GM19238 (cell line): ENCODE results near the gene CELF4.

ENCODE experiments used
- DNase-seq: peaks from one replicate; pipeline ENCODE4 v3.0.0; 2011; ENCODE audit warnings: low spot score; ENCODE audit not compliant: insufficient read length

Gene CELF4

DNA sequence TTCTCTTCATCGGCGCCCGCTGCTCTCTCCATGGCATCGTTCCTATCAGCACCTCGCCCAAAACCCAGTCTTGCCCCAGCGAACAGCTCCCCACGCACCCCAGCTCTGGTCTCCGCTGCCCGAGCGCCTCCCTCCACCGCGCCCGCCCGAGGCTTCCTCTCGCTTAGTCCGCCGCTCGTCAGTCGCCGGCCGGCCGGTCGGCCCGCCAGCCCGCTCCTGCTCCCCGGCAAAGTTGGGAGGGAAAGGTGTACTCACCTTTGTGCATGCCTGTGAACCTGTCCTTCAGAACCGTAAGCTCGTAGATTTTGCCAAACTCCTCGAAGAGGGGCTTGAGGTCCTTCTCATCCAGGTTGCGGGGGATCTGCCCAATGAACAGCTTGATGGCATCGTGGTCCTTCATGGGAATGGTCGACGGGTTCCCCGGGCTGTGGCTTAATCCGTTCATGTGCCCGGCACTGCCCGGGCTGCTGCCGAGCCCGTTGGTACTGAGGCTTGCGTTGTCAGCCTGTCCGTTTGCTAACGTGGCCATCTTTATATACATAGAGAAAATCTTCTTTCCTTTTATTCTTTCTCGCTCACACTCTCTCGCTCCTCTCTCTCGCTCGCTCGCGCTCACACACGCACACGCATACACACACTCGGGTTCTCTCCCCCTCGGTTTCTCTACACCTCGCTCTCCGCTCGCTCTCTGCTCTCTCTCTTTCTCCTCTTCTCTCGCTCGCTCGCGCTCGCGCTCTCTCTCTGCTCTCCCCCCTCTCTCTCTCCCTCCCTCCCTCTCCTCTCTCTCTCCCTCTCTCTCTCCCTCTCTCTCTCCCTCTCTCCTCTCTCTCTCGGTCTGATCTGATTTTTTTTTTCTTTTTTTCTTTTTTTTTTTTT, at the start of gene CELF4:
TSS of gene CELF4 (minus strand) at position 698 of the 876 bp plus-strand sequence.
- DNase-seq = no peak

DNA sequence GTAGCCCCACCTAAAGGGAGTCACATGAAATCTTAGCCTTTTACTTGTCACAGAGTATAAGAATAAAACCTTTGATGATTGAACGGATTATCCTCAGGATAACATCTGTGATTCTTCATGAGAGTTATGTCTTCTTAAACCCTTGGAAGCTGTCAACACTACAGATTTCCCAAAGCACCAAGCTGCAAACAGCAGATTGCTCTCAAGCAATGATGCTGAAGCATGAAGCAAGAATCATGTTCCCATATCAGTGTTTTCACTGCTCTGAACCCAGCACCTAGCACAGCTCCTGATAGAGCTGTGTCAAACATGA, 47.6 kb upstream of the CELF4 start:
- no peak for DNase-seq

DNA sequence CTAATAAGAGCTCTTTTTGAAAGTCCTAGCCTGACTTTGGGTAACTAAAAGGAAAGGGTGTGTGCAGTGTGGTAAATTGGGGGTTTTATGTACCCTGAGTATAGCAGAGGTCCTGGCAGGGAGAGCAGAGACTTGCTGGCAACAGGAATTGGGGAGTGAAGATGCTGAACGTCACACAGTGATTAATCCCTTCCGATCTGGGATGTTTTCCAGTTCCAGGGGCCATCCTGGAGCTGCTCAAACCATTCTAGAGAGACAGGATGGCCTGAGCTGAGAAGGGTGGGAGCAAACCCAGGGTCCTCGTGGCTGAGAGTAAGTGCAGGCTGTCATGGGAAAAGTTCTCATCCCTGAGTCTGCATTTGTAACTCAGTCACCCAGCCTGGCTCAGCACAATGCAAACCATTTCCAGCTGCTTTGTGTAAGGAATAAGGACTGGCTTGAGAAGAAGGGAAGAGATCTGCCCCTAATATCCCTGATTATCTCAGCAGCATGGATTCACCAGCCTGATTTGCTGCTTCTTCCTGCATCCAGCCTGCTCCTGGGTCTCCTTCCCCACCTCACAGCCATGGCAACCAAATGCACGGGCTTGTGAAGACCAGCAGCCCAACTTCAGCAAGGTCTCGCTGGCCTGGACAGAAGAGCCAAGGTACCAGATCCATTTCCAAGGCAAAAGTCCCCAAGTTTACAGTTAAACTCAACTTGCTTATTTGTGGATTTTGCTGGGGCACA, 47.1 kb upstream of the CELF4 start:
- DNase-seq = no peak

DNA sequence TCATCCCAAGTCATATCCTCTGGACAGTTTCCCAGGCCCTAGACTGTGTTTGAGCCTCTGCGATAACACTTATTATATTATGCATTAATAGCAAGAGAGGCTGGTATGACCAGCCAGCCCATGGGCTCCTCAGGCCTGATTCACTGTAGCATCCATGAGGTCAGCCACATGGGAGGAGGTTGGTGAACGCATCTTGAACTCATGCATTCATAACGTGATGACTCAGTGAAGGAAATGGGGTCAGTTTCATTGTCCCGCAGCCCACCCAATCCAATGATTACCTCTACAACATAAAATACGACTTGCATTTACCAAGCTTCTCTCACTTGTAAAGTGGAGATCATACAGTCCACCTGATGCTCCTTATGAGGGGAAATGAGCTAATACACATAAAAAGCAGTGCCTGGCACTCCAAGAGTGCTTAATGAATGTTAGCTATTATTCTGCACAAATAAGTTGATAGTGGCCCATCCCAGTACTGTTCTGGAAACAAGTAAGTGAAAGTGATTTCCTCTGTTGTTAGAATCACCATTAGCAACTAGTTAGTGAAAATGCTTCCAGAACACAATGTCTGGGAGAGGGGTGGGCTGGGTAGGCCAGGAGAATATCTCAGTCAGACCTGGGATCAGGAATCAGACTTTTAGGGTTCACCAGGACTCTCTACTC, 46.1 kb upstream of the CELF4 start:
- no peak for DNase-seq

DNA sequence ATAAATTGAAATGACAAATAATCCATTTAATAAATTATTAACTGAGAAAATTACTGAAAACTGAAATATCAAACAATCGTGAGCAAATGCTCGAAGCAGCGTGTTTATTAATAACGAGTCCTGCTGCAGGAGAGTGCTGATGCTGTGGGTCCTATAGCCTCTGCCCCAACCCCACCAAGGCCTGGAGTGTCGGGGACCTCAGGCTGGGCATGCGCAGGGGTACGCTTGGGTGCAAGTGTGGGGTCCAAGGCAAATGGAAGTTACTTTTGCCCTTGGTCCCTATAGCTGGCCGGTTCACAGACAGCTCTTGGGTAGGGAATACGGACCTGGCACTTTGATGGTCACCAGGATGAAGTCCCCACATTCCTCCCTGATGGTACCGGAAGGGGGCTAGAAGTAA, 43.3 kb upstream of the CELF4 start:
- no peak for DNase-seq

DNA sequence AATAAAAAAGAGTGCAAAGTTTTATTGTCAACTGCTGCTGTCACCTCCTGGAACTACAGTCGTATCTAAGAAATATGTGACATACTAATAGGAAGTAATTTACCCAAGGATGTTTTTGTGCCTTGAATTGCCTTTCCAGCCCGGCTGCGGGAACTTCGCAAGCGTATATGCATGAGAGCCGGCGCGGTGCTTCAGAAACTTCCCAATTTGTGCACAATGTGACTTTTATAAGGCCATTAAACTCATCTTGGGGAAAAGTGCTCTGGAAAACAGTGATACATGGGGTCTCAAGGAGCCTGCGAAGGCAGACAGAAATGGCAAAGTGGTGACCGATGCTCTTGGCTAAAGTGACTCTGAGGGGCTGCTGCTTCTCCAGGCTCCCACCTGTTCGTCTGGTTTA, 41.7 kb upstream of the CELF4 start:
- DNase-seq = no peak

DNA sequence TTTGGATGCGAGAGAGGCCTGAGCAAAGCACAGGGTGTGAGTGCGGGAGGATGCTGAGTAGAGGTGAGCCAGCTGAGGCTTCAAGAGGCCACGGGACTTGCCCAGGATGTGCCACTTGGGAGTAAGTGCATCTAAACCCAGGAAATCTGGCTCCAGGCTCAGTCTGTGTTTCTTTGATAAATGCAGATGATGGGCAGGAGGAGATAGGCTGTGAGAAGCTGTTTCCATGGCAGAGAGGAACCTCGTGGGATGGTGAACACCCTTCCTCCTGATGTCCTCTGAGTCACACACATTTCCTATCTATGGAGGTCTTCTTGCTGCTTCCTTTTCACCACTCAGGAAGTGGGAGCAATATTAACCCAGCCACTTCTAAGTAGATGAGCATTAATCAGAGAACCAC, 38.4 kb upstream of the CELF4 start:
- no peak for DNase-seq

DNA sequence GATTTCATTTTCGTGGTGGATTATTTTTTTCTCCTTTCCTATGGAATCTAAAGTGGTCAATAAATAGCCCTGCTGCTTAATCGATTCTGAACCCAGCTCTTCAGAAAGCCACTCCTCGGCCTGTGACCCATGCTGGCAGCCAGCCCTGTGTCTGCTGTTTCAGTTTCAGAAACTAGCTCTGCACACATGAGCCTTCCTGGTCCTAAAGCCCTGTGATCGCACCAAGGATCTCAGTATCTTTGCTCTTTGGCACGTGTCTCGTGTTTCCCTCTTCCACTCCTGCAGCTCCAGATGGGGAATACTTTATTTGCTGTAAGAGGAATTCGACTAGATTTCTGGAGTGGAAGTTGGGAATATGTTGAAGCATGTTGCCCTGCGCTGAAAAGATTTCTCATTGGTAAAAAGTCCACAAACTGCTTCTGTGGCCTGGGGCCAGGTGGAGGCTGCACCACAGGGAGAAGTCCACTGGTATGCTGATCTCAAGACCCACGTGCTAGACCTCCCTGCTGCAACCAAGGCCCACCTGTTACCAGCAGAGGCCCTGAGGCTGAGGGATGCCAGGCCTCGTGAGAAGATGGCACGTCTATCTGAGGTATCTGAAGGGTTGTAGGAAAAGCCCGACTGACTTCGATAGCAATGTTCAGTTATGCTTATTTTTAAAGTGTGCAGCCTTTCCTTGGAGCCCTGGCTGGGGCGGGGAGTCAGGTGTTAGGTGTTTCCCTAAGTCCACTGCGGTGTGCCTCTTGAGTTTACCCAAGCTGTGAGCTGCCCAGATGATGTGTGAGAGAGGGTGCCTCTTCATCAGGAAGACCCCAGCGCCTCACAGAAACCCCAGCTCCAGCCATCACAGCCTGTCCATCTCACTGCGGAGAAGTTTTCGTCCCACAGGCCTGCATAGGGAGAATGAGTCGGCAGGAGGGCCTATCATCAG, 33.6 kb upstream of the CELF4 start:
- DNase-seq = no peak

DNA sequence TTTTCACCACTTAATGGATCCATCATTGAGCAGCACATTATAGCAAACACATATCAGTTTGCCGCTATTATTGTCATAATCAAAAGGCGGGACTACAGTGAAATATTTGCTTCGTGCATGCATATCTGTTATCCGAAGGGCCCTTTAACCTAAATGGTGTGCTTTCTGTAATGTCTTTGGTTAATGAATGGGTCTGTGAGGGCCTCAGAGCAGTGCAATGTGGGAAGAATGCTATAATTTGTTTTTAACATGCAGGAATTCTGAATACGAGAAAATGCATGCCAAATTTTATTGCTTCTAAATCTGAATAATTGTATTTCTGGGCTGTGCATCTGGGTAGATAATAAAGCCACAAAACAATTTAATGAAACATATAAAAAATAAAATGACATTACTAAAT, 32.8 kb upstream of the CELF4 start:
- no peak for DNase-seq

DNA sequence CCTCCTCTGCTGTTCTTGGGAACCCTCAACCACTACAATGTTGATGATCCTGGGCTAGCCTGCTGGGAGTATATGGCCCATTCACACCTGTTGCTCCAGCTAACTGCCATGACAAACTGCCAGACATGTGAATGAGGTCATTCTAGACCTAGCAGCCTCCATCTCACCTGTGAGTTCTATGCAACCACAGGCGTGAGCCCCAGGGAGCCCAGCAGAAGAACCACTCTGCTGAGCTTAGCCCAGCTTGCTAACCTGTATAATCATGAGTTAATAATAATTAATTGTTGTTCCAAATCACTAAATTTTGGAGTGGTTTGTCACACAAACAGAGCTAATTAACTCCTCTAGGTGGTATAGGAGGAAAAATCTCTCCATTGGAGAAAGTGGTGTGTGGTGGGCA, 24.7 kb upstream of the CELF4 start:
- DNase-seq = no peak

DNA sequence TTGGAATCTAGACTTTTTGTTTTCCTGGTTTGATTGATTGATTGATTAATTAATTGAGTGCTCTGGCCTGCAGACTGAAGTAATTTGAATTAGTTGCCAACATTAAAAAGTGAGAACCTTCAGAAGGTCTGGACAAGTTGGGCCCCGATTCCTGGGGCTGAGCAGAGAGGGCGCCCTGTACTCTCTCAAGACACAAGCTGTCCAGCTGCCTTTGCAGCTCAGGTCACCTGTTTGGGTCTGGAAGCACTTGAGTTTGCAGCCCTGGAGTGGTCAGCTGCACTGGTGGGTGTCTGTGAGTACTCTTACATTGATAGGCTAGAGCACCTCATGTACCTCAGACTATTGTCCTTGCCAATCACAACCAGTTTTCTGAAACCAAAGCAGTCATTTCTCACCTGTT, 22.7 kb upstream of the CELF4 start:
- no peak for DNase-seq

DNA sequence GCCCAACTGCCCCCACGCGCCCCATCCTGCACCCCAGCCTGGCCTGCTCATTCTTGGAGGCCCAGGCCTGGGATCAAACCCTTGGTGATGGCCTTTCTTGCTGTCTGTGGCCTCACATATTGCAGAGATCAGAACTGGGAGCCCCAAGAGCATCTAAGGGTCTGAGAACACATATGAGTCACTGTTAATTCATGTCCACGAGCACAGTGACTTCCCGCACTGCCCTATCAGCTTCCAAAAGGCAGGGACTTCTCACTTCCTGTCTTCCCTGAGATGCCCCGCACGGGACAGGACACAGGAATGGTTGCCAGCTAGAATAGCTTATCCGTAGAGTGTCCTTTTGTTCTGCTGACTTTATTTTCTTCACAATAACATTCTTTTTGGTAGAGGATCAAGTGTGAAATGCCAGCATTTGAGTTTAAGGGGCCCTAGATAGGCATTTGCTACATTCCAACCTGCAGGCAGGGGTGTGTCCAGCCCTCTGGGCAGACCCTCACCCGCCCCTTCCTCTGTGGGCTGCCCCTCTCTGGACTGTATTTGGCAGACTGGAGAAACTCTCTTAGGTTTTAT, 21.1 kb upstream of the CELF4 start:
- no peak for DNase-seq

DNA sequence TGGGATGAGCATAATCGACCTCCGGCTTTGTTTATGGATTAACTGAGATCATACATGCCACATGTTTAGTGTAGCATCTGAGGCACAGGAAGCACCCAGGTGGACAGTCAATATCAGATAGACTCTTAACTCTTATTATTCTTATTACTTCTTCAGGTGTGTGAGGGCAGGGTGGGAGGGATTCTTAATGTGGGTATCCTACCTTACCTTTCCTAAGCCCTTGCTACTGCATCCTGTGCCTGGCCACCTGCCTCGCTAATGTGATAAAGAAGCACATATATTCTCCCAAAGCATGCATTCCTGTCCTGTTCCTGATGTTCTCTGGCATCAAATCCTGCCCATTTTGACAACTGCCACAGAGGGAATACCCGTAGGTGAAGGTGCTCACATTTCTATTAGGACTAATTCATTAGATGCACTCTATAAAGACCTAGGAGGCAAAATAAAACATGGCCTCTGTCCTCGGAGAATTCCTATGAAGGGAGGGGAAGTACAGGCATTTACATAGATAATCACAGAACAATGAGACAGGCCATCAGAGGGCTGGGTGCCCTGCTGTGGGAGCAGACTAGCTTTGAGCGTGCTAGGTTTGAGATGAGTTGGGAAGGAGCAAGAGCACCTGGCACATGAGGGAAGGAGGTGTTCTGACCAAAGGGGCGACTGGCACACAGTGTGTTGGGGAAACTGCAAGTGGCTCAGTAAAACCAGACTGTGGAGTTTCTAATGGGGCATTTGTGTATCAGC, 19.5 kb upstream of the CELF4 start:
- no peak for DNase-seq

DNA sequence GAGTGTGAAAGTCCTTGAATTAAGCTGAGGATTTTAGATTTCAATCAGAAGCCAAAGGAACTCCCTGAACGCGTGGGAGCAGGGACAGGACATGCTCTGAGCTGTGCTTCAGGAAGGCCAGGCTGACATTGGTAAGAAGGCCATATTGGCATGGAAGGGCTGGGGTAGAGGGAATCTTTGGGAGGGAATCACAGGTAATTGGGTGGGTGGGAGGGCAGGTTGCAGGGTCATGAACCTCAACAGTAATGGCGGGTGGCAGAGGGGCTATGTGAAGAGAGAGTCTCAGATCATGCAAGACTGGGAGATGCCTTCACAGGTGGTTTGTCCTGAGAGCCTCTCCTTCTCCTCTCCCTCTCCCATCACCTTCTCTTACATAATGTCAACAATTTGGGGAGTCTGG, 18.6 kb upstream of the CELF4 start:
- DNase-seq = no peak

DNA sequence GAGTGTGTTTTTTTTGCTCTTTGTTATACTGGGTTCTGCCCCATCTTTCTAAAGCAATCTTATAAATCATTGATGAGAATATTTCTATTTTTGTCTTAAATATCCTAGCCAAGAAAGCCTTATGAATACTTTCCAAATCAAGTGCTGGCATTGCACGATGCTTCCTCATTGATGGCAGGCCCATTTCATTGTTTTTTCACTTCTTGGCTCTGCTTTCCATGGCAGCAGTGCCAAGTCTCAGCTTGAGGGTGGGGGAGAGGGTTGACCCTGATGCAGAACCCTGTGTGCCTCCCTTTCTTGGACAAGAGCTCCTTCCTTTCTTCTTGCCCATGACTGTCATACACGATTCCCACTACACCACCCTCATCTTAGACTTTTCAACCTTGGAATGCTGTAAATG, 16.7 kb upstream of the CELF4 start:
- DNase-seq = no peak

DNA sequence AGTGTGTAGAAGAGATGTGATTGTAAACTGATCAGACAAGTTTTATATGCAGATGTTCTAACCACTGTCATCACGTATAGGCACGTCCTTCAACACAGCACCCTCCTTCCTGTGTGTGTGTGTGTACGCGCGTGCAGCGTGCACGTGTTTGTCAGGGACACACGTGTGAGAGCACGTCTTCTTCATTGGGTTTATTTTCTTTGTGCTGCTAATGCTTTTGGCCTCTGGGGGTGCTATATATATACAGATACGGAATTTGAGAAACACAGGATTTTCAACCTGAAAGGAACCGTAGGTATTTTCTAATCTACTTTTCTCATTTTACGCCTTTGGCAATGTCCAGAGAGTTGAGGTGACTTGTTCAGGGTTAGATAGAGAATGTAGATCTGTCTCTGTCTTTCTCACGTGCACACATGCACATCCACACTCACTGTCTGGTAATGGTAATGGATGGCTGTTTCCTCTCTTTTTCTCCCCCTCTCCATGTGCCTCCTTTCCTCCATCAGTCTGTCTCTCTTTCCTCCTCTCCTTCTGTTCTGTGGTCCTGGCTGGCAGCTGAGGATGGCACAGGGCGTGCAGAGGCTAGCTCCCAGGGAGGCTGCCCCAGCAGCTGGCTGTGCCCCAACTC, 13.4 kb upstream of the CELF4 start:
- no peak for DNase-seq

DNA sequence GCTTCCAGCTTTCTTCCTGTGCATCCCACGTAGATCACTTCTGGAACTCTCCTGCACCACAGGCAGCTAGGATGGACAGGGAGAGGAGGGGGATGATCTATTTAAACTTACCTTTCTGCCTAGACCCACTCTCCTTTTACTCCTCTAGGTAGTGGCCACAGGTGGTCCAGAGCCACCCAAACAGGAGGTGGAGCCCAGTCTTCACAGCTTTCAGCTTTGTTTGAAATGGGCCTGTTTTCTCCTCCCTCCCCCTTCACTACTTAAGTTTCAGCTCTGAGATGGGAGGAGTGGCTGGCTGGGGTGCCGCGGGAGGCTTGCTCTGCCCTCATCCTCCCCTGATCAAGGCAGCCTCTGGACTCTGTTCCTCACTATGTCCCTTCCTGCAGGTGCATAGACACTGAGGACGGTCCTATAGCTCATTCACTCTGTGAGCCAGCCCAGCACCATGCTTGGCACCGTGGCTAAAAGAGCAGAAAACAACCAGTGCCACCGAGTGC, 12.6 kb upstream of the CELF4 start:
- no peak for DNase-seq

DNA sequence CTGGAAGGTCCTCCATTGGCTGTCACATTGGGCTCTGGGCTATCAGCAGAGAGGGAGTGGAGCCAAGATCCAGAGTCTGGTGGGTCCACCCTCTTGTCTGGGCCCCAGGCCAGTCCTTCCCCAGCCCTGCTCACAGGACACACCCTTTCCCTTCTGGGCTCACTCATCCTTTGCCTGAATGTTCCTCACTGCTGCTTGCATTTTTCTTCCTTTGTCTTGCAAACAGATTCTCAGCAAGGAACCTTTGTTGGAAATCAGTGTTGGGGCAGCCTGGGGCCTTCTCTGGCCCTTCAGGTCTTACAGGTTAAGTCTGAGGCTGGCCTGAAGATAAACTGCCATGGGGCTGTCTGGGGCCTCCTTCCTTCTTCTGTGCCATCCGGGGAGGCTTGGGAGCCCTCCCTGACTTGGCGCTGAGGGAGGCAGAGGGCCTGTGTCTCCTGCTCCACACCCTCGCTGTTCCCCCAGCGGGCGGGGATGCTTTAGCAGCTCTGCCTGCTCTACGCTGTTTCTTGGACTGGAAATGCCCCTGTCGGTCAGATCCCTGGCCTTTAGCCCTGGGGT, 11.5 kb upstream of the CELF4 start:
- DNase-seq = no peak

DNA sequence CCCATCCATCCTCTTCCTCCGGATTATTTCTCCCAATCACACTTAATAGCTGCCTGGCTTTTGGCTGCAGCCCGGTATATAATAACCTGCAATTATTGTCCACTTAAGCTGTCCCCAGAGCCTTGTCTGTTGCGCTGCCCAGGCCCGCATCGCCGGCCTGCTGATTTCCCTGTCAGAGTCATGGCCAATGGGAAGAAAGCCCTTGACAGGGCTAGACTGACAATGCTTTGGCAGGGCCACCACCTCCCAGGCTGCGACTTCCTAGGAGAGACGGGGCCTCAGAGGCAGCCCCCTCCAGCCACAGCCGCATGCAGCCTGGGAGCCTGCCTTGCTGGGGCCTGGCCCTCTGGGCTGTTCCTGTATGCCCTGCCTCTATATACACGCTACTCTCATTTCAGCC, 10.0 kb upstream of the CELF4 start:
- DNase-seq = no peak
